ENCODE measurements around the gene C3orf33.

The C3orf33 gene

GRCh38 chr3:155737844-155738460 is 68.1 kb downstream of the C3orf33 start:
- ATAC-seq, result no peak
- TF ChIP-seq BACH2 (CRISPR knock-in tag; IDR thresholded peaks at IDR 0.05; ENCODE audit: borderline replicate concordance), result no peak
- TF ChIP-seq ZNF565 (CRISPR knock-in tag; conservative IDR thresholded peaks at IDR 0.05; ENCODE audit: low read depth), result no peak
- TF ChIP-seq CSRNP3 (CRISPR knock-in tag; IDR thresholded peaks at IDR 0.05), result no peak

GRCh38 chr3:155736381-155736780 is 69.7 kb downstream of the C3orf33 start:
- TF ChIP-seq TCF4 (CRISPR knock-in tag; IDR thresholded peaks at IDR 0.05; ENCODE audit: borderline replicate concordance) (no peak), PATZ1 (CRISPR knock-in tag; IDR thresholded peaks at IDR 0.05; ENCODE audit: borderline replicate concordance) (no peak), GLIS3 (CRISPR knock-in tag; IDR thresholded peaks at IDR 0.05) (no peak), PPARA (CRISPR knock-in tag; IDR thresholded peaks at IDR 0.05; ENCODE audit: borderline replicate concordance) (no peak), ZNF565 (CRISPR knock-in tag; conservative IDR thresholded peaks at IDR 0.05; ENCODE audit: low read depth) (no peak), ISL1 (CRISPR knock-in tag; IDR thresholded peaks at IDR 0.05) (no peak), BACH2 (CRISPR knock-in tag; IDR thresholded peaks at IDR 0.05; ENCODE audit: borderline replicate concordance) (no peak), CSDC2 (CRISPR knock-in tag; IDR thresholded peaks at IDR 0.05) (no peak), ZNF8 (CRISPR knock-in tag; IDR thresholded peaks at IDR 0.05) (no peak), ZNF70 (CRISPR knock-in tag; IDR thresholded peaks at IDR 0.05) (no peak), TSHZ2 (CRISPR knock-in tag; IDR thresholded peaks at IDR 0.05) (no peak), SNAI2 (CRISPR knock-in tag; IDR thresholded peaks at IDR 0.05) (no peak), ZFP30 (CRISPR knock-in tag; IDR thresholded peaks at IDR 0.05) (no peak), CREB5 (CRISPR knock-in tag; IDR thresholded peaks at IDR 0.05; ENCODE audit: low read depth) (no peak)
- ATAC-seq, result no peak

- no peak for ATAC-seq
- no peak for TF ChIP-seq CSRNP3 (CRISPR knock-in tag; IDR thresholded peaks at IDR 0.05)
- TF ChIP-seq BACH2 (CRISPR knock-in tag; IDR thresholded peaks at IDR 0.05; ENCODE audit: borderline replicate concordance), result no peak
- TF ChIP-seq ARNTL (CRISPR knock-in tag; IDR thresholded peaks at IDR 0.05; ENCODE audit: borderline replicate concordance, low read depth), result no peak
- TF ChIP-seq TCF4 (CRISPR knock-in tag; IDR thresholded peaks at IDR 0.05; ENCODE audit: borderline replicate concordance), result no peak
- no peak for TF ChIP-seq TOX (CRISPR knock-in tag; IDR thresholded peaks at IDR 0.05; ENCODE audit: borderline replicate concordance)
- TF ChIP-seq TSHZ2 (CRISPR knock-in tag; IDR thresholded peaks at IDR 0.05), result no peak
- TF ChIP-seq RARB (CRISPR knock-in tag; IDR thresholded peaks at IDR 0.05), result no peak
- TF ChIP-seq SNAI2 (CRISPR knock-in tag; IDR thresholded peaks at IDR 0.05), result no peak
- TF ChIP-seq ZFP30 (CRISPR knock-in tag; IDR thresholded peaks at IDR 0.05), result no peak
- no peak for TF ChIP-seq CSDC2 (CRISPR knock-in tag; IDR thresholded peaks at IDR 0.05)
- no peak for TF ChIP-seq OSR1 (CRISPR knock-in tag; IDR thresholded peaks at IDR 0.05)
- no peak for TF ChIP-seq ZNF70 (CRISPR knock-in tag; IDR thresholded peaks at IDR 0.05)
- no peak for TF ChIP-seq ZNF8 (CRISPR knock-in tag; IDR thresholded peaks at IDR 0.05)
- no peak for TF ChIP-seq PATZ1 (CRISPR knock-in tag; IDR thresholded peaks at IDR 0.05; ENCODE audit: borderline replicate concordance)
- TF ChIP-seq POU6F1 (CRISPR knock-in tag; IDR thresholded peaks at IDR 0.05; ENCODE audit: borderline replicate concordance, low read depth), result no peak
These were observed 75.2 kb downstream of the C3orf33 start for GRCh38 chr3:155730843-155731242.
